ENCODE measurements around the gene ARHGAP8.

DNA sequence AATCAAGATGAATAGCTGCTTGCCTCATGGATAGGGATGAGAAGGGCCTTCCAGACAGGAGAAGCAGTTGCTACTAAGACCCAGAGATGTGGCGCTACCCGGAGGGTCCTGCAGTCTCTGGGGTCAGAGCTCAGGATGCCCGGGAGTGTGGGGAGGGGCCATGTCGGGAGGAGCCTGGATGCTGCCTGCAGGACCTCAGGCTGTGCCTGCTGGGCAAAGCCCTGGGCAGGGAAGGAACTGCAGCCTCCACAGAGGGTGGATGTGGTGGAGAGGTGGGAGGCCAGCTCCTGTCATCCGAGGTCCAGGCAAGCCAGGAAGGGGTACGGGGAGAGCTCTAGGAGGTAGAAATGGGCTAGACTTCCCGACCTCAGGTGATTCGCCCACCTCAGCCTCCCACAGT, 39.4 kb upstream of the ARHGAP8 start:
- TF ChIP-seq, protein P1, sequence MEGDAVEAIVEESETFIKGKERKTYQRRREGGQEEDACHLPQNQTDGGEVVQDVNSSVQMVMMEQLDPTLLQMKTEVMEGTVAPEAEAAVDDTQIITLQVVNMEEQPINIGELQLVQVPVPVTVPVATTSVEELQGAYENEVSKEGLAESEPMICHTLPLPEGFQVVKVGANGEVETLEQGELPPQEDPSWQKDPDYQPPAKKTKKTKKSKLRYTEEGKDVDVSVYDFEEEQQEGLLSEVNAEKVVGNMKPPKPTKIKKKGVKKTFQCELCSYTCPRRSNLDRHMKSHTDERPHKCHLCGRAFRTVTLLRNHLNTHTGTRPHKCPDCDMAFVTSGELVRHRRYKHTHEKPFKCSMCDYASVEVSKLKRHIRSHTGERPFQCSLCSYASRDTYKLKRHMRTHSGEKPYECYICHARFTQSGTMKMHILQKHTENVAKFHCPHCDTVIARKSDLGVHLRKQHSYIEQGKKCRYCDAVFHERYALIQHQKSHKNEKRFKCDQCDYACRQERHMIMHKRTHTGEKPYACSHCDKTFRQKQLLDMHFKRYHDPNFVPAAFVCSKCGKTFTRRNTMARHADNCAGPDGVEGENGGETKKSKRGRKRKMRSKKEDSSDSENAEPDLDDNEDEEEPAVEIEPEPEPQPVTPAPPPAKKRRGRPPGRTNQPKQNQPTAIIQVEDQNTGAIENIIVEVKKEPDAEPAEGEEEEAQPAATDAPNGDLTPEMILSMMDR (IDR thresholded peaks at IDR 0.05; ENCODE audit: insufficient read depth, low read length) = no peak
- TF ChIP-seq, protein P2, sequence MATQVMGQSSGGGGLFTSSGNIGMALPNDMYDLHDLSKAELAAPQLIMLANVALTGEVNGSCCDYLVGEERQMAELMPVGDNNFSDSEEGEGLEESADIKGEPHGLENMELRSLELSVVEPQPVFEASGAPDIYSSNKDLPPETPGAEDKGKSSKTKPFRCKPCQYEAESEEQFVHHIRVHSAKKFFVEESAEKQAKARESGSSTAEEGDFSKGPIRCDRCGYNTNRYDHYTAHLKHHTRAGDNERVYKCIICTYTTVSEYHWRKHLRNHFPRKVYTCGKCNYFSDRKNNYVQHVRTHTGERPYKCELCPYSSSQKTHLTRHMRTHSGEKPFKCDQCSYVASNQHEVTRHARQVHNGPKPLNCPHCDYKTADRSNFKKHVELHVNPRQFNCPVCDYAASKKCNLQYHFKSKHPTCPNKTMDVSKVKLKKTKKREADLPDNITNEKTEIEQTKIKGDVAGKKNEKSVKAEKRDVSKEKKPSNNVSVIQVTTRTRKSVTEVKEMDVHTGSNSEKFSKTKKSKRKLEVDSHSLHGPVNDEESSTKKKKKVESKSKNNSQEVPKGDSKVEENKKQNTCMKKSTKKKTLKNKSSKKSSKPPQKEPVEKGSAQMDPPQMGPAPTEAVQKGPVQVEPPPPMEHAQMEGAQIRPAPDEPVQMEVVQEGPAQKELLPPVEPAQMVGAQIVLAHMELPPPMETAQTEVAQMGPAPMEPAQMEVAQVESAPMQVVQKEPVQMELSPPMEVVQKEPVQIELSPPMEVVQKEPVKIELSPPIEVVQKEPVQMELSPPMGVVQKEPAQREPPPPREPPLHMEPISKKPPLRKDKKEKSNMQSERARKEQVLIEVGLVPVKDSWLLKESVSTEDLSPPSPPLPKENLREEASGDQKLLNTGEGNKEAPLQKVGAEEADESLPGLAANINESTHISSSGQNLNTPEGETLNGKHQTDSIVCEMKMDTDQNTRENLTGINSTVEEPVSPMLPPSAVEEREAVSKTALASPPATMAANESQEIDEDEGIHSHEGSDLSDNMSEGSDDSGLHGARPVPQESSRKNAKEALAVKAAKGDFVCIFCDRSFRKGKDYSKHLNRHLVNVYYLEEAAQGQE (IDR thresholded peaks at IDR 0.05; ENCODE audit: insufficient replicate concordance, low read depth) = no peak
- TF ChIP-seq GABPA (IDR thresholded peaks at IDR 0.05; ENCODE audit: low read depth) = no peak

Measured in HL-60 (cell line).